Body of pancreas (tissue), 4 donors: ENCODE results near the gene PCSK4. TPM values are rescaled to one million over a fixed set of nuclear protein-coding genes. Genes with fewer than 3 reads are reported as not detected.

ENCODE experiments used
- ATAC-seq: fragments of 150-250 bp; one replicate; pipeline ENCODE4 v1.9.1; 2016
- DNase-seq, 4 donors: peaks; one replicate each; pipeline ENCODE4 v3.0.0-alpha.2; 2019
- H3K27ac ChIP-seq, 4 donors: fragments of 200-600 bp; sonication (generic); 1 replicate in 3 of 4; 2 replicates in 1 of 4; pipeline versions ENCODE4 v1.5.1 to v1.6.1; 2016 to 2019; ENCODE audit warnings: mild to moderate bottlenecking in 1 of 4, mixed read lengths in 1 of 4, moderate library complexity in 1 of 4
- H3K27me3 ChIP-seq, 2 donors: fragments of 200-600 bp; sonication (generic); one replicate each; pipeline ENCODE4 v1.6.0; 2016; ENCODE audit warnings: mild to moderate bottlenecking in 1 of 2
- H3K36me3 ChIP-seq, 2 donors: fragments of 200-600 bp; sonication (generic); replicated peaks in 1 of 2; 2 replicates each; pipeline ENCODE4 v1.5.1; 2016; ENCODE audit warnings: low read depth in 2 of 2; ENCODE audit not compliant: insufficient read depth in 1 of 2
- H3K4me1 ChIP-seq: fragments of 200-600 bp; sonication (generic); one replicate; pipeline ENCODE4 v1.6.0; 2016
- H3K4me3 ChIP-seq, 2 donors: fragments of 200-600 bp; sonication (generic); 1 replicate in 1 of 2; 2 replicates in 1 of 2; pipeline ENCODE4 v1.5.1; 2016 to 2019
- H3K9me3 ChIP-seq, 3 donors: fragments of 200-600 bp; sonication (generic); 1 replicate in 2 of 3; 2 replicates in 1 of 3; pipeline ENCODE4 v1.5.1; 2016
- CTCF ChIP-seq, 7 experiments: fragments of 450-650 bp in 4 of 7; fragments of 200-600 bp in 3 of 7; sonication (generic) in 3 of 7; IDR thresholded peaks; one replicate each; pipeline ENCODE4 v1.5.1; 2016 to 2019; ENCODE audit warnings: antibody characterized with exemption in 7 of 7
- POLR2A ChIP-seq, 3 donors: fragments of 450-650 bp; IDR thresholded peaks; one replicate each; pipeline ENCODE4 v1.6.1; 2016; ENCODE audit warnings: antibody characterized with exemption in 3 of 3, mild to moderate bottlenecking in 2 of 3
- WGBS, 2 donors: methylation state at CpG; one replicate each; pipeline ENCODE4 v1.1.5; 2017; 5-methylcytosine and 5-hydroxymethylcytosine counted together
- intact Hi-C: fragments of 100-400 bp; cut with DNase I; formaldehyde crosslinking; loops from one replicate; pipeline ENCODE4 v1.15.1; 2023
- total RNA-seq, 2 donors: library from RNA; depleted of rRNA; stranded (reverse); fragments of >200 nt; gene quantifications; one replicate each; pipeline ENCODE4 v1.1.0, GENCODE V29; 2016

Gene PCSK4
- total RNA-seq, 2 donors from 2014 or later = 5.2 to 10.9 TPM

GRCh38 chr19:1456121-1456900 is 33.8 kb downstream of the PCSK4 start:
- Histone ChIP-seq H3K4me3 (no peak overlapping the region), H3K4me1 (peaks cover 43% of the 10 kb centered on the region), H3K27ac (no peak overlapping the region), H3K36me3 (no peaks in the 10 kb centered on the region), H3K9me3 (no peaks in the 10 kb centered on the region), H3K27me3 (peaks cover 0 to 49% of the 10 kb centered on the region in 2 donors)
- DNase-seq (no peak), ATAC-seq (peak; percentile 1)
- TF ChIP-seq POLR2A (IDR thresholded peaks at IDR 0.05) = no peak
- no peak for TF ChIP-seq CTCF (IDR thresholded peaks at IDR 0.05)
- 16 to 18% methylated on average over 7 to 41 of the region's 43 CpGs for WGBS, 2 donors
- intact Hi-C loops = no loop called here

- DNase-seq (peak; percentile 53 to 68 (median 62)), ATAC-seq (peak; percentile 49)
- no peak overlapping the region for H3K4me3 ChIP-seq
- H3K9me3 ChIP-seq = no peaks in the 10 kb centered on the region
- intact Hi-C loops = no loop called here
- peaks cover 0 to 57% of the 10 kb centered on the region in 2 donors for H3K27me3 ChIP-seq
- no peaks in the 10 kb centered on the region for H3K36me3 ChIP-seq
- no peak overlapping the region for H3K27ac ChIP-seq
- TF ChIP-seq POLR2A (IDR thresholded peaks at IDR 0.05) = no peak
- TF ChIP-seq CTCF (IDR thresholded peaks at IDR 0.05) = no peak
- WGBS, 2 donors = 4 to 6% methylated on average over 26 to 41 of the region's 42 CpGs
- peaks cover 43% of the 10 kb centered on the region for H3K4me1 ChIP-seq
Measured at GRCh38 chr19:1455336-1456120, 34.6 kb downstream of the PCSK4 start.

GRCh38 chr19:1455002-1455335 is 35.2 kb downstream of the PCSK4 start:
- WGBS, 2 donors = 2 to 3% methylated on average over 8 to 22 of the region's 22 CpGs
- TF ChIP-seq POLR2A (IDR thresholded peaks at IDR 0.05) = no peak
- TF ChIP-seq CTCF (IDR thresholded peaks at IDR 0.05) = no peak
- no peak overlapping the region for H3K4me3 ChIP-seq
- H3K27me3 ChIP-seq = peaks cover 3 to 63% of the 10 kb centered on the region in 2 donors
- no peak for ATAC-seq
- peaks cover 43% of the 10 kb centered on the region for H3K4me1 ChIP-seq
- H3K9me3 ChIP-seq = no peaks in the 10 kb centered on the region
- intact Hi-C loops = no loop called here
- no peaks in the 10 kb centered on the region for H3K36me3 ChIP-seq
- DNase-seq = no peak
- no peak overlapping the region for H3K27ac ChIP-seq

GRCh38 chr19:1453525-1454364 is 36.4 kb downstream of the PCSK4 start:
- DNase-seq = peak in 3 of 4 donors; percentile 26 to 54 (median 53)
- Histone ChIP-seq H3K27ac (no peak overlapping the region), H3K4me1 (peaks cover 43% of the 10 kb centered on the region), H3K9me3 (no peaks in the 10 kb centered on the region), H3K36me3 (no peaks in the 10 kb centered on the region), H3K4me3 (no peak overlapping the region), H3K27me3 (peaks cover 4 to 75% of the 10 kb centered on the region in 2 donors)
- TF ChIP-seq CTCF (IDR thresholded peaks at IDR 0.05) (no peak), POLR2A (IDR thresholded peaks at IDR 0.05) (no peak)
- peak; percentile 30 for ATAC-seq
- intact Hi-C loops = no loop called here
- 14 to 16% methylated on average over 13 to 33 of the region's 33 CpGs for WGBS, 2 donors
